ENCODE results near the gene ATG13.

The ATG13 gene

DNA sequence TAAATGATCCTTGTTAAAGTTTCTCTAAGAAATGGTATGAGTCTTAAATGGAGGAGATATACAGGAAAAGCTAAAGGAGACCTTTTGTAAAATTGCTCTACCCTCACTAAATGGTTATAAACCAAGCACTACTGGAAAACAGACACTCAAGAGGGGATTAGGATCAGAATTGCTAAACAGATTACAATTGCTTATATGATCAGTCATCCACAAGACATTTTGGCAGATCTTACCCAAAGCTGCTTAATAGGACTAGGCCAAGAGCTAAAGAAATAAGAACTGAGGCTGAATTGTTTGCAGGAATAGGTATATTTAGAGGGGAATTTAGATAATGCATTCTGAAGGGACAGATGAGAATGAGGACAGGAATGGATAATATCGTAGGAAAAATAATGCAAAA is 9.8 kb upstream of the ATG13 start:
- DNase-seq (ENCODE audit: low read depth), result no peak

DNA sequence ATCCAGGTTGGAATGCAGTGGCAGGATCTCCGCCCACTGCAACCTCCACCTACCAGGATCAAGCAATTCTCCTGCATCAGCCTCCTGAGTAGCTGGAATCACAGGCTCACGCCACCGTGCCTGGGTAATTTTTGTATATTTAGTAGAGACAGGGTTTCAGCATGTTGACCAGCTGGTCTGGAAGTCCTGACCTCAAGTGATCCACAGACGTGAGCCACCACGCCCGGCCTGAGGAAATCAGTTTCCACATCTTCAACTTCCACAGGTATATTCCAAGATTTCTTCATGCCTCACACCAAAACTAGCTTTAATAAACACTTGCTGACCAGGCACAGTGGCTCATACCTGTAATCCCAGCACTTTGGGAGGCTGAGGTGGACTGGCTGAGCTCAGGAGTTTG is 8.0 kb upstream of the ATG13 start:
- DNase-seq (ENCODE audit: low read depth), result no peak

DNA sequence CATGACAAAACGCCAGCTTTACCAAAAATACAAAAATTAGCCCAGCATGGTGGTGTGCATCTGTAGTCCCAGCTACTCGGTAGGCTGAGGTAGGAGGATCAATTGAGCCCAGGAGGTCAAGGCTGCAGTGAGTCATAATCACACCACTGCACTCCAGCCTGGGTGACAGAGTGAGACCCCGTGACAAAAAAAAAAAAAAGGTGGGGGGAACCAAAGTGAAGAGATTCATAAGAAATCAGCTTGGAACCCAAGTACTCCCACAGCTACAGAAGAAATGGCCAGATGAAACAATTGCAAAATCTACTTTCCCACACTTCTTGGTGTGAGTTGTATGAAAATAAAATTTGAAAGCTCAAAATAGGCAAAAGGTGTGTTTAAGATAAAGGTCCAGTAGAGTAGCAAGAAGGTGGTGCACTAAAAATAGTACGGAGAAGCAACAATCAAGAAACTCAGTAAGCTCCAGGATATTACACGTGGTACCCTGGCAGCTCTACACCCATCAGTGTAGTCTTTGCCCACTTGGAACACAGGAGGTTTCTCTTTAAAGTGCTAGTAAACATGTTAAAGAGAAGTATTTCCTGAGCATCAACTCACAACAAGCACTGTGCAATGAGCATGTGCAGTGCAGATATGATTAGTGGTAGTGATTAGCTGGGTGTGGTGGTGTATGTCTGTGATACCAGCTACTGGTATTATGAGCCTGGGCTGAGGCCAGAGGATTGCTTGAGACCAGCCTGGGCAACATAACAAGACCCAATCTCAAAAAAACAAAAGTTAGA is 5.6 kb upstream of the ATG13 start:
- no peak for DNase-seq (ENCODE audit: low read depth)

- DNase-seq (ENCODE audit: low read depth), result no peak
Measured at GRCh38 chr11:46612326-46612725, 5.0 kb upstream of the ATG13 start.

DNA sequence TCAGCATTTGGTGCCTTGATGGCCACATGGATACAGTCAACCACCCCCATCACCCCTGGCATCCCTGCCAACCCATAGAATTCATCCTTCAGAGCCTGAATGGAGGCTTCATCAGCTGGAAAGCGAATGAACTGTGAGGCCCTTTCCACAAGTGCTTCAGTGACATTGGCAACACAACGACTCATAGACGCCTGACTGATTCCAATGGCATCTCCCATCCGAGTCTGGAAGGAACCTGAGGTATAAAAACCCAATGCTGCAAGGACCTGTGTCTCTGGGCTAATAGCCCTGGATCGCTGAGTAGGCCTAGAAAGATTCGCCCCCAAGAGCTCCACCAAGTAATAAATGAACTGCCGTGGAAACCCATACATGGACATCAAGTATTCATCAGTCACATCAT is 1.6 kb upstream of the ATG13 start:
- no peak for DNase-seq (ENCODE audit: low read depth)

GRCh38 chr11:46616551-46617133 is 711 bp upstream of the ATG13 start:
- DNase-seq (ENCODE audit: low read depth), result no peak

DNA sequence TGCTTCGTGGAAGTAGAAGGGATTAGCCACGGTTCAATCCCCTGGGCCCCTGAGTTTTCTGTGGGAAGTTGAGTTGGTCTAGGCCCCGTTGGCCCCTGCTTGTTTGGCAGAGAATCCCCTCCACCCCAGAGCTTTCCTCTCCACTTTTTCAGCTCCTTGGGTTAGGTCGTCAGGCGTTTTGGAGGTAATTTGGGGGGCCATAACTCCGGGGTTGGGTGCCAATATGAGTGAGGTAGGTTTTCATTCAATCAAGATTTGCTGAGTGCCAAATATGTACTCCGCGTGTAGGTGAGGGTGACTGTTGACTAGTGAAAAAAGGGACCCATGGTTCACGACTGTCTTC is 590 bp downstream of the ATG13 start:
- DNase-seq (ENCODE audit: low read depth), result no peak

DNA sequence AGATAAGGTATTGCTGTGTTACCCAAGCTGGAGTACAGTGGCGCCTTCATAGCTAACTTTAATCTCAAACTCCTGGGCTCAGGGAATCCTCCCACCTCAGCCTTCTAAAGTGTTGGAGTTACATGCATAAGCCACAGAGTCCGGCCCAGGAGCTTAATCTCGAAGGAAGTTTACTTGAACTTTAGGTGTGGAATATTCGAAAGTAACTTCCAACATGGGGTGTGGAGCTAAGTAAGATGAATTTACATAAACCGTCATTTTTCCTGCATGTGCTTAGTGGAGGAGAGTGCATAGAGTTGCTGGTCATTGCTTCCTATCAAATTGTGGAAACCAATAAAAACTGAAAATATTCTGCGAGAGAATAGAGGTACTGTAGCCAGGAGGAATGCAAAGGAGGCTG is 1.5 kb downstream of the ATG13 start:
- no peak for DNase-seq (ENCODE audit: low read depth)

- DNase-seq (ENCODE audit: low read depth), result no peak
Measured at GRCh38 chr11:46625406-46625805, 8.1 kb downstream of the ATG13 start.

DNA sequence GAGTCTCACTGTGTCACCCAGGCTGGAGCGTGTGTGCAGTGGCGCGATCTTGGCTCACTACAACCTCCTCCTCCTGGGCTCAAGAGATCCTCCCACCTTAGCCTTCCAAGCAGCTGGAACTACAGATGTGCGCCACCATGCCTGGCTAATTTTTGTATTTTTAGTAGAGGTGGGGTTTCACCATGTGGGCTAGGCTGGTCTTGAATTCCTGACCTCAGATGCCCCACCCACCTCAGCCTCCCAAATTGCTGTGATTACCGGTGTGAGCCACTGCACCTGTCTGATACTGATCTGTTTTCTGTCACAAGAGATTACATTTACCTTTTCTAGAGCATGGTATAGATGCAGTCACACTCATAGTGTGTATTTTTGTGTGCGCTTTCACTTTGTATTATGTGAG is 11.6 kb downstream of the ATG13 start:
- no peak for DNase-seq (ENCODE audit: low read depth)

DNA sequence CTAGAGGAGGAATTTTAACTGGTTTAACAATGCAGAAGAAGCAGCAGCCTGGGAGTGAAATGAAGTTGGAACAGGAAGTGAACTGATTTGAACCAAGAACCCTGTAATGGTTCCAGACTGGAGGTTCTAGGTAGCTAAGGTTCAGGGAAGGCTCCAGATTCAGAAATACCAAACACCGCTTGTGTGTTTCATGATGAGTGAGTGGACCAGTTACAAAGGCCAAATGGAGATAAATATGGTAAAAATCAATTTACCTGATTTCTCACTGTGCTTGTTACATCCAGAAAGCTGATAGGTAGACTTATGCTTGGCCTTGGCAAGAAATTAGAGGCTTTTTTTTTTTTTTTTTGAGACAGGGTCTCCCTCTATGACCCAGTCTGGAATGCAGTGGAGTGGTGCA is 12.9 kb downstream of the ATG13 start:
- no peak for DNase-seq (ENCODE audit: low read depth)

GRCh38 chr11:46631676-46632075 is 14.3 kb downstream of the ATG13 start:
- DNase-seq (ENCODE audit: low read depth), result no peak

- DNase-seq (ENCODE audit: low read depth), result no peak
Measured at GRCh38 chr11:46632502-46632901, 15.1 kb downstream of the ATG13 start.

DNA sequence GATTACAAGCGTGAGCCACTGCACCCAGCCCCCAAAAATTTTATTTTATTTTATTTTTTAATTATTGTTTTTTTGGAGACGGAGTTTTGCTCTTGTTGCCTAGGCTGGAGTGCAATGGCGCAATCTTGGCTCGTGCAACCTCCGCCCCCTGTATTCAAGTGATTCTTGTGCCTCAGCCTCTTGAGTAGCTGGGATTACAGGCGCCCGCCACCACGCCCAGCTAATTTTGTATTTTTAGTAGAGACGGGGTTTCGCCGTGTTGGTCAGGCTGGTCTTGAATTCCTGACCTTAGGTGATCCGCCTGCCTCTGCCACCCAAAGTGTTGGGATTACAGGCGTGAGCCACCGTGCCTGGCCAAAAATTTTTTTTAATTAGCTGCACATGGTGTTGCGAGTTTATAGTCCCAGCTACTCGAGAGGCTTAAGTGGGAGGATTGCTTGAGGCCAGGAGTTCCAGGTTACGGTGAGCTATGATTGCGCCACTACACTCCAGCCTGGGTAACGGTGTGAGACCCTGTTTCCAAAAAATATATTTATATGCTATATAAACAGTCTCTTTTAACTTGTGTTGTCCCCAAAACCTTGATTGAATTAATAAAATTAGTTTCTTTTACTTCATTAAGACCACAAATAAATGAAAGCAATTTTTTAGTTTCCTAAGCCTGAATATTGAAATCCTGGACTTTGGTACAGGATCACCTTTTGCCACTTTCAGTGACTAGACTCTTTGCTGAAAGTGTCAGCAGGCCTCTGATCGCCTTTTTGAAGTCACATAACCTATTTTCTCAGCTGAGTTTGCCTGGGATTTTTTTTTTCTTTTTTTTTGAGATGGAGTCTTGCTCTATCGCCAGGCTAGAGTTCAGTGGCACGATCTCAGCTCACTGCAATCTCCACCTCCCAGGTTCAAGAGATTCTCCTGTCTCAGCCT is 16.2 kb downstream of the ATG13 start:
- no peak for DNase-seq (ENCODE audit: low read depth)

GRCh38 chr11:46635557-46636139 is 18.3 kb downstream of the ATG13 start:
- no peak for DNase-seq (ENCODE audit: low read depth)

- DNase-seq (ENCODE audit: low read depth), result no peak
Measured at GRCh38 chr11:46637546-46637945, 20.2 kb downstream of the ATG13 start.

- no peak for DNase-seq (ENCODE audit: low read depth)
Measured at GRCh38 chr11:46639197-46639839, 22.0 kb downstream of the ATG13 start.

- DNase-seq (ENCODE audit: low read depth), result no peak
Measured at GRCh38 chr11:46640036-46640788, 22.9 kb downstream of the ATG13 start.

DNA sequence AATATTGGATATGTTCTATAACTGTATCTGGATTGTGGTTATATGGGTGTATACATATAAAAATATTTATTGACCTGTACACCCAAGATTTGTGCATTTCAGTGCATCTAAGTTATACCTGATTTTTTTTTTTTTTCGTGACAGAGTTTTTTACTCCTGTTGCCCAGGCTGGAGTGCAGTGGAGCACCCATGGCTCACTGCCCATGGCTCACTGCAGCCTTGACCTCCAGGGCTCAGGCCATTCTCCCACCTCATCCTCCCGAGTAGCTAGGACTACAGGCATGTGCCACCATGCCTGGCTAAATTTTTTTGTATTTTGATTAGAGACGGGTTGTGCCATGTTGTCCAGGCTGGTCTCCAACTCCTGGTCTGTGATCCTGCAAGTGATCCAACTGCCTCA is 24.3 kb downstream of the ATG13 start:
- DNase-seq (ENCODE audit: low read depth), result no peak

DNA sequence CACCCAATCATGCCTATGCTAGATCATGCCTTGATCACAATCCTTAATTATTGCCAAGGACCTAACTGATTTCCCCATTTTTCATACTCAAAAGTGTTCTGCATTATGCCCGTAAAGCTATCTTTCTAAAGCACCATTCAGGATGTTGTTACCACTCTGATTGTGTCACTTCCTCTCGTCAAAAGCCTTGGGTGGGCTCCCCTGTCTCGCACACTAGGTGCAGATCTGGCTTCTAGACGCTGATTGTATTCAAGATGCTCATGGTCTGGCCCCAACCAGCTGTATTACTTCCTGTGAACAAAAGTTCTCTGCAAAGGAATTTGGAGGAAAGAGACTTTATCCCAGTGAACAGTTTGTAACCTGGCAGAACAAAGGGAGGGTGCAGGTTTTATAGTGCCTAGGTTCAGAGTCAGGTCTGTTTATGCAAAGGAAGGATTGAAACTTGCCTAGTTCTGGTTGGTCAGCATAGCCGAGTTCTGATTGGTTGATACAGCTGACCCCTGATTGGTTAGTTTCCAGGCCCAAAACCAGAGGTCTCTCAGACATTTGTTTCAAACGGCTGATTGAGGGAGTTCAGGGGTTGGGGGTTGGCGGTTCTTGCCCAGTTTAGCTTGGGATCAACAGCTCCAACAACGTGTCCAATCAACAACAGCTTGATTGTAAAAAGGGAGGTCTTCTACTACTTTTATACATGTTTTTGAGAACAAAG is 25.4 kb downstream of the ATG13 start:
- DNase-seq (ENCODE audit: low read depth), result no peak

GRCh38 chr11:46643531-46643930 is 26.2 kb downstream of the ATG13 start:
- DNase-seq (ENCODE audit: low read depth), result no peak

Data from activated T-cell treated with anti-CD3 and anti-CD28 coated beads for 48 hours (primary cell).